ENCODE data around the gene GTF2A1L.

The GTF2A1L gene

DNA sequence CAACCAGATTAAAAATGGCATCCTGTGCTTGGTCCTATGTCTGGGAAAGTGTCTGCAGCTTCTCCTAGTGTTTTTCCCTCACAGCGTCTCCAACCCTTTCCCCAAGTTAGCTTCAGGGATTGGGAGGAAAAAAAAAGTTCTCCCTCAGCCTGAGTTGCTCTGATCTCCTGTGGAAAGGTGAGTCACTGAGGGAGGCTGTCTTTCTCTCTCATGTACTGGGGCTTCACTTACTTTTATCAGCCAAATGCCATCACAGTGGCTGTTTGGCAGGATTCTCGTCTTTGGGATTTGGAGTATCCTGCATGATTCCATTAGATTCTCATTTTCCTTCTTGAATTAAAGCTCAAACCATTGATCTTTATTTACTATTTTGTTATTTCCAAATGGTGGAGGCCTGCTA lies 18.1 kb downstream of the GTF2A1L start:
- Histone ChIP-seq H3K9me2 (replicated peaks; ENCODE audit: insufficient read depth, low read length) (no peaks in the 10 kb centered on the region), H3K9me3 (ENCODE audit: insufficient read depth, low read length) (no peaks in the 10 kb centered on the region), H3K27me3 (ENCODE audit: low read length) (no peaks in the 10 kb centered on the region), H4K20me1 (ENCODE audit: low read depth, low read length) (no peaks in the 10 kb centered on the region), H3F3A (ENCODE audit: insufficient read depth) (no peaks in the 10 kb centered on the region), H2AFZ (ENCODE audit: low read depth, low read length, severe bottlenecking) (no peak overlapping the region), H3K4me2 (ENCODE audit: low read depth, low read length, poor library complexity, severe bottlenecking) (no peak overlapping the region), H3K9ac (ENCODE audit: low read length) (no peak overlapping the region), H3K36me3 (ENCODE audit: low read length) (no peaks in the 10 kb centered on the region), H3K79me2 (ENCODE audit: insufficient read depth, low read length) (no peaks in the 10 kb centered on the region), H3K27ac (ENCODE audit: low read depth, low read length) (no peak overlapping the region), H3K4me3 (ENCODE audit: insufficient read depth, low read length, poor library complexity, severe bottlenecking) (no peak overlapping the region)
- TF ChIP-seq, protein P1, sequence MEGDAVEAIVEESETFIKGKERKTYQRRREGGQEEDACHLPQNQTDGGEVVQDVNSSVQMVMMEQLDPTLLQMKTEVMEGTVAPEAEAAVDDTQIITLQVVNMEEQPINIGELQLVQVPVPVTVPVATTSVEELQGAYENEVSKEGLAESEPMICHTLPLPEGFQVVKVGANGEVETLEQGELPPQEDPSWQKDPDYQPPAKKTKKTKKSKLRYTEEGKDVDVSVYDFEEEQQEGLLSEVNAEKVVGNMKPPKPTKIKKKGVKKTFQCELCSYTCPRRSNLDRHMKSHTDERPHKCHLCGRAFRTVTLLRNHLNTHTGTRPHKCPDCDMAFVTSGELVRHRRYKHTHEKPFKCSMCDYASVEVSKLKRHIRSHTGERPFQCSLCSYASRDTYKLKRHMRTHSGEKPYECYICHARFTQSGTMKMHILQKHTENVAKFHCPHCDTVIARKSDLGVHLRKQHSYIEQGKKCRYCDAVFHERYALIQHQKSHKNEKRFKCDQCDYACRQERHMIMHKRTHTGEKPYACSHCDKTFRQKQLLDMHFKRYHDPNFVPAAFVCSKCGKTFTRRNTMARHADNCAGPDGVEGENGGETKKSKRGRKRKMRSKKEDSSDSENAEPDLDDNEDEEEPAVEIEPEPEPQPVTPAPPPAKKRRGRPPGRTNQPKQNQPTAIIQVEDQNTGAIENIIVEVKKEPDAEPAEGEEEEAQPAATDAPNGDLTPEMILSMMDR (IDR thresholded peaks at IDR 0.05; ENCODE audit: insufficient read depth, low read length, poor library complexity, severe bottlenecking): no peak
- no peak for TF ChIP-seq EZH2phosphoT487 (conservative IDR thresholded peaks at IDR 0.05; ENCODE audit: low read length)

DNA sequence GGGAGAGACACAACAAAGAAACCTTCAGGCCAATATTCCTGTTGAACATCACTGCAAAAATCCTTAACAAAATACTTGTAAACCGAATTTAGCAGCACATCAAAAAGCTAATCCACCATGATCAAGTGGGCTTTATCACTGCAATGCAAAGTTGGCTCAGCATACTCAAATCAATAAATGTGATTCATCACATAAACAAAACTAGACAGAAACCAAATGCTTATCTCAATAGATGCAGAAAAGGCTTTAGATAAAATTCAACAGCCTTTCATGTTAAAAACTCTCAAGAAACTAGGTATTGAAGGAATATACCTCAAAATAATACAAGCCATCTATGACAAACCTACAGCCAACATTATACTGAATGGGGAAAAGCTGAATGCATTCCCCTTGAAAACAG lies 20.6 kb downstream of the GTF2A1L start:
- Histone ChIP-seq H3F3A (ENCODE audit: insufficient read depth) (no peaks in the 10 kb centered on the region), H3K79me2 (ENCODE audit: insufficient read depth, low read length) (no peaks in the 10 kb centered on the region), H4K20me1 (ENCODE audit: low read depth, low read length) (no peaks in the 10 kb centered on the region), H3K9me3 (ENCODE audit: insufficient read depth, low read length) (no peaks in the 10 kb centered on the region), H3K4me3 (ENCODE audit: insufficient read depth, low read length, poor library complexity, severe bottlenecking) (no peak overlapping the region), H3K9ac (ENCODE audit: low read length) (no peak overlapping the region), H3K27me3 (ENCODE audit: low read length) (no peaks in the 10 kb centered on the region), H2AFZ (ENCODE audit: low read depth, low read length, severe bottlenecking) (no peak overlapping the region), H3K27ac (ENCODE audit: low read depth, low read length) (no peak overlapping the region), H3K4me2 (ENCODE audit: low read depth, low read length, poor library complexity, severe bottlenecking) (no peak overlapping the region), H3K9me2 (replicated peaks; ENCODE audit: insufficient read depth, low read length) (no peaks in the 10 kb centered on the region), H3K36me3 (ENCODE audit: low read length) (no peaks in the 10 kb centered on the region)
- TF ChIP-seq EZH2phosphoT487 (conservative IDR thresholded peaks at IDR 0.05; ENCODE audit: low read length): no peak
- TF ChIP-seq, protein P1 (IDR thresholded peaks at IDR 0.05; ENCODE audit: insufficient read depth, low read length, poor library complexity, severe bottlenecking): no peak

DNA sequence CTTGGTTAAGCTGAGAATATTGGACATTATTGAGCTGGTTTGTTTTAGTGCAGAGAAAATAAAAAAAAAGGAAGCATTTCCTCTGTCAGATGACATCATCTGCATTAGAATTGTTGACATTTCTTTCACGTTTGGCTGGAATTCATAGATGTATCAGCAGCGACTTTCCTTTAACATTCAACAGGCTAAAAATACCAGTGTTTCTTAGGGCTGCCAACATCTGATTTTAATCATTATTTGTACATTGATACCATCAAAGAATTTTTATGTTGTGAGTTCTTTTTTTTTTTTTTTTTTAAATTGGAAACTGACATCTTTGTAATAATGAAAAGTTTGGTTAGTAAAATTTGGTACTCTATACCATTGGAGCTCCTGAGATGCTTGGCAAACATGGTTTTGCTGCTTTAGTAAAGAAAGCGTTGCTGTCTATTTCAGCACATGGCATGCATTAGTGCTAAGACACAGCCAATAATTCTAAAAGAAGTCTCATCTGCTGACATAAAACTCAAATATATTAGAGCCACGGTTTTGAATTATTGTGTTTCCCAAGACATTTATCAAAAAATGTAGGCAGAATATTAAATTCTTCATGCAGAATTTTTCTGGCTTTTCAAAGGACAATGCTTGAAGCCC lies 33.6 kb downstream of the GTF2A1L start:
- no peaks in the 10 kb centered on the region for H3K9me2 ChIP-seq (replicated peaks; ENCODE audit: insufficient read depth, low read length)
- H3K79me2 ChIP-seq (ENCODE audit: insufficient read depth, low read length): no peaks in the 10 kb centered on the region
- H3K9ac ChIP-seq (ENCODE audit: low read length): no peak overlapping the region
- no peak overlapping the region for H3K4me3 ChIP-seq (ENCODE audit: insufficient read depth, low read length, poor library complexity, severe bottlenecking)
- no peaks in the 10 kb centered on the region for H3K36me3 ChIP-seq (ENCODE audit: low read length)
- no peaks in the 10 kb centered on the region for H3F3A ChIP-seq (ENCODE audit: insufficient read depth)
- no peak overlapping the region for H3K27ac ChIP-seq (ENCODE audit: low read depth, low read length)
- no peaks in the 10 kb centered on the region for H3K27me3 ChIP-seq (ENCODE audit: low read length)
- H2AFZ ChIP-seq (ENCODE audit: low read depth, low read length, severe bottlenecking): no peak overlapping the region
- H3K4me2 ChIP-seq (ENCODE audit: low read depth, low read length, poor library complexity, severe bottlenecking): no peak overlapping the region
- H3K9me3 ChIP-seq (ENCODE audit: insufficient read depth, low read length): no peaks in the 10 kb centered on the region
- TF ChIP-seq, protein P1 (IDR thresholded peaks at IDR 0.05; ENCODE audit: insufficient read depth, low read length, poor library complexity, severe bottlenecking): no peak
- TF ChIP-seq EZH2phosphoT487 (conservative IDR thresholded peaks at IDR 0.05; ENCODE audit: low read length): no peak
- no peaks in the 10 kb centered on the region for H4K20me1 ChIP-seq (ENCODE audit: low read depth, low read length)

All from SU-DHL-6 (cell line).